Osteocyte (in vitro differentiated cells): ENCODE data around the gene CBX4. TPM values are rescaled to one million over a fixed set of nuclear protein-coding genes. Genes with fewer than 3 reads are reported as not detected.

Experiments used
- DNase-seq: peaks from one replicate; pipeline ENCODE4 v3.0.0; 2021; ENCODE audit warnings: mixed read lengths; ENCODE audit not compliant: unreplicated experiment; ENCODE audit errors: extremely low spot score
- H3K27ac Mint-ChIP-seq: one replicate; pipeline ENCODE4 v1.8.0; 2021; ENCODE audit warnings: mild to moderate bottlenecking, mixed read lengths; ENCODE audit not compliant: unreplicated experiment
- H3K27me3 Mint-ChIP-seq: one replicate; pipeline ENCODE4 v1.8.0; 2021; ENCODE audit warnings: mixed read lengths; ENCODE audit not compliant: unreplicated experiment
- H3K36me3 Mint-ChIP-seq: one replicate; pipeline ENCODE4 v1.8.0; 2021; ENCODE audit warnings: mixed read lengths; ENCODE audit not compliant: unreplicated experiment
- H3K4me1 Mint-ChIP-seq: one replicate; pipeline ENCODE4 v1.8.0; 2021; ENCODE audit warnings: mixed read lengths; ENCODE audit not compliant: unreplicated experiment
- H3K4me3 Mint-ChIP-seq: one replicate; pipeline ENCODE4 v1.8.0; 2021; ENCODE audit warnings: mild to moderate bottlenecking, moderate library complexity, mixed read lengths; ENCODE audit not compliant: unreplicated experiment
- H3K9me3 Mint-ChIP-seq: one replicate; pipeline ENCODE4 v1.8.0; 2021; ENCODE audit warnings: mixed read lengths; ENCODE audit not compliant: unreplicated experiment
- total RNA-seq: library from RNA; stranded (reverse); gene quantifications from 2 replicates; pipeline ENCODE4 v1.2.1, GENCODE V29; 2021
- TF ChIP-seq, protein P1 (sequence below): fragments of 200-600 bp; sonication (generic); IDR thresholded peaks from 2 replicates; pipeline ENCODE4 v1.5.0; 2021; ENCODE audit warnings: antibody characterized with exemption, mild to moderate bottlenecking, moderate library complexity

The CBX4 gene
- total RNA-seq, 1 donor from 2014 or later, result 23.2 TPM

DNA sequence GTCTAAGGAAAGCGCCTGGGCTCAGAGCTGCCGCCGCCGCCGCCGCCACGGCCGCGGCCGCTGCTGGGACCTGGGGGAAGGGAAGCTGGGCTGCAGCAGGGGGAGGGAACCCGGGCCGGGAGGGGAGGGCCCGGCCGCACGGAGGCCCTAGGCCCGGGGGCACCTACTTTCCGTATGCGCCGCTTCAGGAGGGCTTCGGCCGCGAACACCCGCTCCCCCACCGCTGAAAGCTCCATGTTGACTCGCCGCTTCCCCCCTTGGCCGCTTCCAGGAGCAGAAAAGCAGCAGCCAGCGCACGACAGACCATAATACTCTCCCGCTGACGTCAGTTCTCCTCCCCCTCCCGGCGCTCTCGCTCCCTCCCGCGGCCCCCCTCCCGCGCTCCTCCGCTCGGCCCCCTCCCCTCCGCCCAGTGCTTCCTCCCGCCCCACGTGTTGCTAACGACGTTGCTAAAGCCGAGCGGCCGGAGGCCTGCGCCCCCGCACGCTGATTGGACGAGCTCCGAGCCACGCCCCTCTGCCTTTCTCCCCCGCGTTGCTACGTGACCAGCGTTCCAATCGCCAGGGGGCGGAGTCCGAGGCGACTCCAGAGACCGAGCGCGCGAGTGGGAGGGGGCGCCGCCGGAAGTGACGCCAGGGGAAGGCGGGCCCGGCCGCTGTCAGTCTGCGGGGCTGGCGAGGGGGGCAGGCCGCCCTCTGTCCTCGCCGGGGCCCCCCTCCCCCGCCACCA lies 42.3 kb downstream of the CBX4 start, which contains the start of gene CBX8:
CBX8 (minus strand) TSS at position 315 of the 729 bp plus-strand sequence; CDS start at position 236, 79 bp downstream.
- Mint-ChIP-seq H3K27me3 (peaks cover 31% of the 10 kb centered on the region), H3K36me3 (no peaks in the 10 kb centered on the region), H3K4me1 (peaks cover 48% of the 10 kb centered on the region), H3K4me3 (peak within 1 kb of the TSS; percentile 82), H3K27ac (peak within 1 kb of the TSS; percentile 83), H3K9me3 (no peaks in the 10 kb centered on the region)
- TF ChIP-seq, protein P1, sequence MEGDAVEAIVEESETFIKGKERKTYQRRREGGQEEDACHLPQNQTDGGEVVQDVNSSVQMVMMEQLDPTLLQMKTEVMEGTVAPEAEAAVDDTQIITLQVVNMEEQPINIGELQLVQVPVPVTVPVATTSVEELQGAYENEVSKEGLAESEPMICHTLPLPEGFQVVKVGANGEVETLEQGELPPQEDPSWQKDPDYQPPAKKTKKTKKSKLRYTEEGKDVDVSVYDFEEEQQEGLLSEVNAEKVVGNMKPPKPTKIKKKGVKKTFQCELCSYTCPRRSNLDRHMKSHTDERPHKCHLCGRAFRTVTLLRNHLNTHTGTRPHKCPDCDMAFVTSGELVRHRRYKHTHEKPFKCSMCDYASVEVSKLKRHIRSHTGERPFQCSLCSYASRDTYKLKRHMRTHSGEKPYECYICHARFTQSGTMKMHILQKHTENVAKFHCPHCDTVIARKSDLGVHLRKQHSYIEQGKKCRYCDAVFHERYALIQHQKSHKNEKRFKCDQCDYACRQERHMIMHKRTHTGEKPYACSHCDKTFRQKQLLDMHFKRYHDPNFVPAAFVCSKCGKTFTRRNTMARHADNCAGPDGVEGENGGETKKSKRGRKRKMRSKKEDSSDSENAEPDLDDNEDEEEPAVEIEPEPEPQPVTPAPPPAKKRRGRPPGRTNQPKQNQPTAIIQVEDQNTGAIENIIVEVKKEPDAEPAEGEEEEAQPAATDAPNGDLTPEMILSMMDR, result peak; percentile 30
- peak; percentile 100 for DNase-seq

GRCh38 chr17:79796444-79796762 lies 42.8 kb downstream of the CBX4 start:
- Mint-ChIP-seq H3K36me3 (no peaks in the 10 kb centered on the region), H3K27ac (no peak overlapping the region), H3K27me3 (peaks cover 28% of the 10 kb centered on the region), H3K9me3 (no peaks in the 10 kb centered on the region), H3K4me1 (peaks cover 44% of the 10 kb centered on the region), H3K4me3 (peak overlapping the region; percentile 82)
- no peak for DNase-seq
- TF ChIP-seq, protein P1, result no peak

GRCh38 chr17:79795795-79796443 lies 43.3 kb downstream of the CBX4 start:
- Mint-ChIP-seq H3K4me1 (peaks cover 44% of the 10 kb centered on the region), H3K4me3 (peak overlapping the region; percentile 82), H3K36me3 (no peaks in the 10 kb centered on the region), H3K9me3 (no peaks in the 10 kb centered on the region), H3K27ac (no peak overlapping the region), H3K27me3 (peaks cover 27% of the 10 kb centered on the region)
- TF ChIP-seq, protein P1, result no peak
- no peak for DNase-seq

GRCh38 chr17:79794659-79795511 lies 44.4 kb downstream of the CBX4 start:
- TF ChIP-seq, protein P1, result no peak
- H3K27ac Mint-ChIP-seq, result no peak overlapping the region
- peaks cover 38% of the 10 kb centered on the region for H3K4me1 Mint-ChIP-seq
- no peaks in the 10 kb centered on the region for H3K9me3 Mint-ChIP-seq
- H3K27me3 Mint-ChIP-seq, result peaks cover 25% of the 10 kb centered on the region
- no peaks in the 10 kb centered on the region for H3K36me3 Mint-ChIP-seq
- DNase-seq, result no peak
- H3K4me3 Mint-ChIP-seq, result no peak overlapping the region
